Stomach (tissue), 4 donors: ENCODE results near the gene RIMS4.

Experiments
- POLR2A ChIP-seq, 4 donors: fragments of 450-650 bp; IDR thresholded peaks; one replicate each; pipeline ENCODE4 v1.6.1; 2016; ENCODE audit warnings: antibody characterized with exemption in 4 of 4, control low read depth in 2 of 4, mild to moderate bottlenecking in 1 of 4, moderate library complexity in 1 of 4
- POLR2AphosphoS5 ChIP-seq, 3 donors: sonication (generic); formaldehyde crosslinking; IDR thresholded peaks; one replicate each; pipeline ENCODE4 v1.6.1; 2016; ENCODE audit warnings: antibody characterized with exemption in 3 of 3
- TF ChIP-seq, protein P1 (sequence below), 7 experiments: fragments of 450-650 bp in 4 of 7; fragments of 200-600 bp in 3 of 7; sonication (generic) in 3 of 7; IDR thresholded peaks; one replicate each; pipeline ENCODE4 v1.5.1; 2016 to 2019; ENCODE audit warnings: antibody characterized with exemption in 7 of 7, control low read depth in 2 of 7, mild to moderate bottlenecking in 1 of 7

DNA sequence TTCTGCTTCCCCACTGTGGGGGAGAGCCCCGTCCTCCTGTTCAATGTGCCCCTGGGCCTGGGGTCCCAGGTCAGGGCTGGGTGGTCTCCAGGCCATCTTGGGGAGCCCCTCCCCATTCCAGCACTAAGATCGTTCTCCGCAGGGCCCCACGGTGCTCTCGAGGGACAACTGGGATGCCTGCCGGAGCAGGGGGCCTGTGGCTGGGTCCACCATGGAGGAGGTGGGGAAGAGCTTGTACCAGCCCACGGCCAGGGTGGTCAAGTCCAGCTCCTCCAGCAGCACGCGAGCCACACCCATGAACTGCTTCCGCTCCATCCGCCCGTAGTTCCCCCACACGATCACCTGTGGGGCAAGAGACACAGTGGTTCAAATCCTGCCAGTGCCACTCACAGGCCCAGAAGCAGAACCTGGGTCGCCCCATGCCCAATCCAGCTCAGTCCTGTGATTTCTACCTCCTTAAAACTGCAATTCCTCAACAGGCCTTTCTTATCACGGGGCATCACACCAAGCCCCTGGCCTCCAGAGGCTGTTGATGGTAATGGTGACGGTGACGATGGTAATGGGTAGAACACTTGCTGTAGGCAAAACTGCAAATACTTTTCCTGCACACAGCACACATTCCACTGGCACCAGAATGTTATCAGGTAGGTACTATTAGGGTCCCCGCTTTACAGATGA lies 54.2 kb downstream of the RIMS4 start:
- TF ChIP-seq, protein P1, sequence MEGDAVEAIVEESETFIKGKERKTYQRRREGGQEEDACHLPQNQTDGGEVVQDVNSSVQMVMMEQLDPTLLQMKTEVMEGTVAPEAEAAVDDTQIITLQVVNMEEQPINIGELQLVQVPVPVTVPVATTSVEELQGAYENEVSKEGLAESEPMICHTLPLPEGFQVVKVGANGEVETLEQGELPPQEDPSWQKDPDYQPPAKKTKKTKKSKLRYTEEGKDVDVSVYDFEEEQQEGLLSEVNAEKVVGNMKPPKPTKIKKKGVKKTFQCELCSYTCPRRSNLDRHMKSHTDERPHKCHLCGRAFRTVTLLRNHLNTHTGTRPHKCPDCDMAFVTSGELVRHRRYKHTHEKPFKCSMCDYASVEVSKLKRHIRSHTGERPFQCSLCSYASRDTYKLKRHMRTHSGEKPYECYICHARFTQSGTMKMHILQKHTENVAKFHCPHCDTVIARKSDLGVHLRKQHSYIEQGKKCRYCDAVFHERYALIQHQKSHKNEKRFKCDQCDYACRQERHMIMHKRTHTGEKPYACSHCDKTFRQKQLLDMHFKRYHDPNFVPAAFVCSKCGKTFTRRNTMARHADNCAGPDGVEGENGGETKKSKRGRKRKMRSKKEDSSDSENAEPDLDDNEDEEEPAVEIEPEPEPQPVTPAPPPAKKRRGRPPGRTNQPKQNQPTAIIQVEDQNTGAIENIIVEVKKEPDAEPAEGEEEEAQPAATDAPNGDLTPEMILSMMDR (IDR thresholded peaks at IDR 0.05) = no peak
- TF ChIP-seq POLR2A (IDR thresholded peaks at IDR 0.05) = no peak
- no peak for TF ChIP-seq POLR2AphosphoS5 (IDR thresholded peaks at IDR 0.05)
